Hepatocyte (in vitro differentiated cells): ENCODE measurements around the gene GGA2. TPM values are rescaled to one million over a fixed set of nuclear protein-coding genes. Genes with fewer than 3 reads are reported as not detected.

ENCODE experiments used
- DNase-seq: peaks from one replicate; pipeline ENCODE4 v3.0.0-alpha.2; 2016; ENCODE audit warnings: low spot score
- H2AFZ ChIP-seq: fragments of 200-600 bp; sonication (generic); 2 replicates; pipeline ENCODE4 v1.6.0; 2016; ENCODE audit warnings: antibody characterized with exemption, mild to moderate bottlenecking
- H3K27ac ChIP-seq: fragments of 200-600 bp; sonication (generic); 2 replicates; pipeline ENCODE4 v1.5.1; 2016; ENCODE audit warnings: mild to moderate bottlenecking
- H3K27me3 ChIP-seq: fragments of 200-600 bp; sonication (generic); 2 replicates; pipeline ENCODE4 v1.6.1; 2016
- H3K36me3 ChIP-seq: fragments of 200-600 bp; sonication (generic); replicated peaks from 2 replicates; pipeline ENCODE4 v1.5.1; 2016; ENCODE audit warnings: low read depth; ENCODE audit not compliant: insufficient read depth
- H3K4me1 ChIP-seq: fragments of 200-600 bp; sonication (generic); 2 replicates; pipeline ENCODE4 v1.5.1; 2016; ENCODE audit warnings: mild to moderate bottlenecking, moderate library complexity; ENCODE audit not compliant: insufficient read depth
- H3K4me2 ChIP-seq: fragments of 200-600 bp; sonication (generic); 2 replicates; pipeline ENCODE4 v1.6.0; 2016
- H3K4me3 ChIP-seq: fragments of 200-600 bp; sonication (generic); 2 replicates; pipeline ENCODE4 v1.5.1; 2016; ENCODE audit warnings: mild to moderate bottlenecking
- H3K79me2 ChIP-seq: fragments of 200-600 bp; sonication (generic); 2 replicates; pipeline ENCODE4 v1.6.0; 2017; ENCODE audit warnings: mild to moderate bottlenecking
- H3K9me2 ChIP-seq: fragments of 200-600 bp; sonication (generic); replicated peaks from 2 replicates; pipeline ENCODE4 v1.6.0; 2017; ENCODE audit warnings: mild to moderate bottlenecking; ENCODE audit not compliant: insufficient read depth
- H3K9me3 ChIP-seq: fragments of 200-600 bp; sonication (generic); 2 replicates; pipeline ENCODE4 v1.5.1; 2016; ENCODE audit warnings: low read depth, mild to moderate bottlenecking
- H4K20me1 ChIP-seq: fragments of 200-600 bp; sonication (generic); 2 replicates; pipeline ENCODE4 v1.6.0; 2016; ENCODE audit warnings: mild to moderate bottlenecking; ENCODE audit not compliant: insufficient read depth, poor library complexity, severe bottlenecking
- CTCF ChIP-seq: fragments of 200-600 bp; sonication (generic); IDR thresholded peaks from 2 replicates; pipeline ENCODE4 v1.5.1; 2016; ENCODE audit warnings: antibody characterized with exemption, mild to moderate bottlenecking; ENCODE audit not compliant: poor library complexity
- EZH2 ChIP-seq: fragments of 200-600 bp; sonication (generic); IDR thresholded peaks from 2 replicates; pipeline ENCODE4 v1.6.1; 2016; ENCODE audit warnings: antibody characterized with exemption, mild to moderate bottlenecking, borderline replicate concordance
- EZH2phosphoT487 ChIP-seq: fragments of 200-600 bp; sonication (generic); IDR thresholded peaks from one replicate; pipeline ENCODE4 v1.6.1; 2018; ENCODE audit warnings: antibody characterized with exemption, mild to moderate bottlenecking, low read depth, moderate library complexity; ENCODE audit not compliant: unreplicated experiment, severe bottlenecking
- WGBS: methylation state at CpG from one replicate; pipeline ENCODE4 v1.1.6; 2016; ENCODE audit warnings: low lambda C conversion rate; ENCODE audit errors: missing lambda C conversion rate; 5-methylcytosine and 5-hydroxymethylcytosine counted together
- polyA plus RNA-seq: library from polyadenylated mRNA; unstranded; fragments of >200 nt; fragmentation: Nextera tagmentation; extraction: Ambion mirVana; gene quantifications from 2 replicates; pipeline ENCODE4 v1.2.1, GENCODE V29; 2016
- total RNA-seq: library from RNA; depleted of rRNA; stranded (reverse); fragments of >200 nt; gene quantifications from 2 replicates; pipeline ENCODE4 v1.2.3, GENCODE V29; 2014

Gene GGA2
- total and polyA plus RNA-seq, 2 experiments from 2014 or later = 42.4 to 73.1 TPM

DNA sequence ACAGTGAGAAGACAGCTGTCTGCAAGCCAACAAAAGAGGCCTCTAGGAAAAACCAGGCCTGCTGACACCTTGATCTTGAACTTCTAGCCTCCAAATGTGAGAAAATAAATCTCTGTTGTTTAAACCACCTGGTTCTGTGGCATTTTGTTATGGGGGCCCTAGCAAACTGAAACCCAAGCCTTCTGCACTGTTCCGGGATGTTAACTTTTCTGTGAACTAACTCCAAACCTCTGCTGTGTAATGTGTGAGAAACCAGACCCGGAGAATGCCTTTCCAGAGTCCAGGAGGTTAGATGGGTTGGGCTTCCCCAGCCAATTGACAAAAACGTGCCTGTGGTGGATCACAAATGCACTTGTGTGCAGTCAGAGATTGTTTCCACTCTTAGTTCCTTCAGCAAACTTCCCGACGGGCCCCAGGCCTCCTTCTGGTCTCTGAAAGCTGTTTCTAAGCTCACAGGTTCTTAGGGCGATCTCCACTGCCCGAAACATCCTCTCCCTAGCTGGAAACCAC, 13.6 kb upstream of the GGA2 start:
- no peak overlapping the region for H3K27ac ChIP-seq
- no peak overlapping the region for H3K4me3 ChIP-seq
- DNase-seq = no peak
- no peaks in the 10 kb centered on the region for H3K36me3 ChIP-seq
- H3K79me2 ChIP-seq = no peaks in the 10 kb centered on the region
- no peak for TF ChIP-seq EZH2phosphoT487
- TF ChIP-seq CTCF = no peak
- TF ChIP-seq EZH2 = no peak
- WGBS = 96% methylated on average over 7 of the region's 7 CpGs
- H3K4me2 ChIP-seq = no peak overlapping the region
- no peaks in the 10 kb centered on the region for H3K9me2 ChIP-seq
- no peaks in the 10 kb centered on the region for H3K9me3 ChIP-seq
- H3K27me3 ChIP-seq = no peaks in the 10 kb centered on the region
- H2AFZ ChIP-seq = no peak overlapping the region
- H3K4me1 ChIP-seq = no peaks in the 10 kb centered on the region
- no peaks in the 10 kb centered on the region for H4K20me1 ChIP-seq

- no peaks in the 10 kb centered on the region for H3K36me3 ChIP-seq
- H3K27ac ChIP-seq = no peak overlapping the region
- 97% methylated on average over 6 of the region's 6 CpGs for WGBS
Observed at GRCh38 chr16:23523321-23523720, 13.0 kb upstream of the GGA2 start.

GRCh38 chr16:23521965-23522364, 11.7 kb upstream of the GGA2 start:
- Histone ChIP-seq H2AFZ (no peak overlapping the region), H3K79me2 (no peaks in the 10 kb centered on the region), H3K4me2 (no peak overlapping the region), H3K4me3 (no peak overlapping the region), H3K9me2 (no peaks in the 10 kb centered on the region), H3K4me1 (no peaks in the 10 kb centered on the region), H3K36me3 (no peaks in the 10 kb centered on the region), H4K20me1 (no peaks in the 10 kb centered on the region), H3K27ac (no peak overlapping the region), H3K27me3 (no peaks in the 10 kb centered on the region), H3K9me3 (no peaks in the 10 kb centered on the region)
- WGBS = 95% methylated on average over 4 of the region's 4 CpGs
- no peak for TF ChIP-seq EZH2phosphoT487
- TF ChIP-seq EZH2 = no peak
- no peak for TF ChIP-seq CTCF
- DNase-seq = no peak

More at GRCh38 chr16:23523321-23523720, 13.0 kb upstream of the GGA2 start:
- H3K4me2 ChIP-seq = no peak overlapping the region
- H3K9me3 ChIP-seq = no peaks in the 10 kb centered on the region
- H4K20me1 ChIP-seq = no peaks in the 10 kb centered on the region
- no peak for TF ChIP-seq EZH2
- TF ChIP-seq CTCF = no peak
- TF ChIP-seq EZH2phosphoT487 = no peak
- no peak overlapping the region for H3K4me3 ChIP-seq
- DNase-seq = no peak
- H3K27me3 ChIP-seq = no peaks in the 10 kb centered on the region
- H2AFZ ChIP-seq = no peak overlapping the region
- no peaks in the 10 kb centered on the region for H3K4me1 ChIP-seq
- H3K79me2 ChIP-seq = no peaks in the 10 kb centered on the region
- H3K9me2 ChIP-seq = no peaks in the 10 kb centered on the region
